HG03097 (cell line): ENCODE results near the gene DYSF.

Experiments used
- ATAC-seq: cut with Tn5 transposase; IDR thresholded peaks from one replicate; pipeline ENCODE4 v1.9.1; 2021; ENCODE audit not compliant: unreplicated experiment, low FRiP score

The DYSF gene

DNA sequence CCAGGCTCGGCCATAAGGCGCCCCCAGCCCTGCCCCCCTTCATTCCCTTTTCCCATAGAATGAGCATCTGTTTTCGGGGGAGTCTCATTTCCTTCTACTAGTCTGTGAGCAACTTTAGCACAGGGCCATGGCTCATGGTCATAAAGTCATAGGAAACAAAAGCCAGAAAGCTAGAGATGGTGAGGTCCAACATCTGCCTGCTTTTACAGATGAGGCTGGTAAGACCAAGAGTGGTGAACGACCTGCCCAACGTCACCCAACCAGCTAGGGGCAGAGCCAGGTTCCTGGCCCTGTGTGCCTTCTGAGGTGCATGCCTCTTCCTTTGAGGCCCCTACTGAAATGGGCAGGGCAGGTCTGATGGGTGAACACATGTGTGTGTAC lies 212.7 kb downstream of the DYSF start:
- no peak for ATAC-seq

DNA sequence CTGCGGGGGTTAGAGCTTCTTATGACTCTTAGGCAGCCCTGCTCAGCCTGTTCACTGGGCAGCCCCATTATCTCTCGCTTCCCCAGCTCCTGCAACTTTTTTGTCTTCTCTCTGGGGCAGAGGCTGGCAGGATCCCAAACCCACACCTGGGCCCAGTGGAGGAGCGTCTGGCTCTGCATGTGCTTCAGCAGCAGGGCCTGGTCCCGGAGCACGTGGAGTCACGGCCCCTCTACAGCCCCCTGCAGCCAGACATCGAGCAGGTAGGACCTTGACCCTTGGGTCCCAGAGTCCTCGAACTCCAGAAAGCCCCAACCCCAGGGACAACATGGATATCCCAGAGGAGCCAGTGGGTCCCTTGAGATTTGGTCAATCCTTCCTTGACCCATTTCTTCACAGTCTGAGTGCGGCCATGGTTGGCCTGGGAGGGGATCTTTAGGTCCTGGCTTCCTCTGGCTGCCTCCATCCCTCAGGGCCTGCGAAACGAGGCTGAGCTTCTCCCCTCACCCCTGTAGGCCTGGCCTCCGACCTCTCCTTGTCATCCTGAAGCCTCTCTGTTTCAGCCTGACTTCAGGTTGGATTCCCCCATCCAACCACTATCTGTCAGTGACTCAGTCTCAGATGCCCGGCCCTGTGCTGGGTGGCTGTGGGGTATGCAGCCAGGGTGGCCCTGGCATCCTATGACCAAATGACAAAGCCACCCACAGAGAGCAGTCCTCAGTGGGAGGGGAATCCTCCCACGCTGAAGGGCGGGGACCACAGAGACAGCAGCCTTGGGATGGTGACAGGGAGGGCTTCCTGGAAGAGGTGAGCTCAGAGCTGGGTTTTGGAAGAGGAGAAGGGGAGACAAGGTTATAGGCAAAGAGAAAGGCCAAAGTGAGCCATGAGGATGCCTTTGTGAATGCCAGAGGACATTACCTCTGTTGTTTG lies 214.2 kb downstream of the DYSF start:
- ATAC-seq: no peak

- ATAC-seq: no peak
These were observed 215.1 kb downstream of the DYSF start for GRCh38 chr2:71668326-71669057.

- ATAC-seq: no peak
These were observed 215.7 kb downstream of the DYSF start for GRCh38 chr2:71669058-71669456.

DNA sequence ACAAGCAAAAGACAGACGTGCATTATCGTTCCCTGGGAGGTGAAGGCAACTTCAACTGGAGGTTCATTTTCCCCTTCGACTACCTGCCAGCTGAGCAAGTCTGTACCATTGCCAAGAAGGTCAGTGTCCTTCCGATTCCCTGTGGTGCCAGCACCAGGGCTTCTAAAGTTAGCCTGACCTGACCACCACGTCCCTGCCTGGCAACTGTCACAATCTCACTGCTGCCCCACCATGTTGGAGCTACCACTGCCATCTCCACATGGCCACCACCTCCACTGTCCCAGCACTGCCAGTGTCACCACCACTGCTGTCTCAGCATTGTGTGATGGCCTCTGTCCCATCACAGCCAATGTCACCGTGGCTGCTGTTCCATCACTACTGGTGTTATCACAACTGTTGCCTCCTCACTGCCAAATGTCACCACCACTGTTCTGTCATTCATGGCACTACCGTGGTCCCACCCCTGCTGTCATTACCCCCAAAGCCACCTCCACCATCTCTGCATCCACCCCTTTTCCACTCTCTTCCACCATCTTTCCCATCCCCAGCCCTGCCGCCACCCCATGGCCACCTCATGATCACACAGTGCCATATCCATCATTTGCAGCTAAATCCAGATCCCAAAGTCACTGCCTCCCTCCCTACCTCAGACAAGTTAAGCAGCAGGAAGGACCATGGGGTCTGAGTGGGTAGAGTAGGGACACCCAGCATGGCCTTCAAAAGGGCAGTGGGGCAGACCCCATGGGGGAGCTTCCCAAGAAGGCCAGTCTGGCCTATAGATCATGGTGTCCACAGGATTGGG lies 216.5 kb downstream of the DYSF start:
- no peak for ATAC-seq

GRCh38 chr2:71670430-71670795 lies 217.1 kb downstream of the DYSF start:
- ATAC-seq: no peak

DNA sequence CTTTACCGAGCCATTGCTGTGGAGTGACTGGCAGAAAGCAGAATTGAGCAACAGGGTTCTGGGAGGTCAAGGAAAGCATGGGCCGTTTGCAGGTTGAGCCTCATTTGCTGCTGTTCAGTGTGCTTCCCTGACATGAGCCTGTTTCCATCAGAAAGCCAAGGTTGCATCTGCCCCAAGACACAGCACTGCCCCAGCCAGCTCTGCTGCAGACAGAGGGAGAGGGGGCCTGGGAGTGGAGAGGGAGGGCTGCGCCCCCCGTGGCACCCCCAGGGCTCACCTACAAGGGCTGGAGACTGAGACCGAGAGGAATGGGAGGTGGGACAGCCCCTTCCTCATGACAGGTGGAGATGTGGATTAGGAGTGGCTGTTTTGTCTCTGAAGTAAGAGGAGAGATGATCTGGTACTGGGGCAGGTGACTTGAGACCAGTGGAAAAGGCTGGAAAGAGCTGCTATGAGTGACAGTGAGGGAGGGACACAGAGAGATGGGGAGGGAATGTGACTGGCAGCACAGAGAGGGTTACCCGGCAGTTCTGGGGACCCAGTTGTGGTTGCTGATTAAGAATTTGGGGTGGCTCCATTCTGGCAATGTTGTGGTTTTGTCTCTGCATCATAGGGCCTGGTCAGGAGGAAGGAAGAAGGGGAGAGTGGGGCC lies 218.0 kb downstream of the DYSF start:
- ATAC-seq: no peak

DNA sequence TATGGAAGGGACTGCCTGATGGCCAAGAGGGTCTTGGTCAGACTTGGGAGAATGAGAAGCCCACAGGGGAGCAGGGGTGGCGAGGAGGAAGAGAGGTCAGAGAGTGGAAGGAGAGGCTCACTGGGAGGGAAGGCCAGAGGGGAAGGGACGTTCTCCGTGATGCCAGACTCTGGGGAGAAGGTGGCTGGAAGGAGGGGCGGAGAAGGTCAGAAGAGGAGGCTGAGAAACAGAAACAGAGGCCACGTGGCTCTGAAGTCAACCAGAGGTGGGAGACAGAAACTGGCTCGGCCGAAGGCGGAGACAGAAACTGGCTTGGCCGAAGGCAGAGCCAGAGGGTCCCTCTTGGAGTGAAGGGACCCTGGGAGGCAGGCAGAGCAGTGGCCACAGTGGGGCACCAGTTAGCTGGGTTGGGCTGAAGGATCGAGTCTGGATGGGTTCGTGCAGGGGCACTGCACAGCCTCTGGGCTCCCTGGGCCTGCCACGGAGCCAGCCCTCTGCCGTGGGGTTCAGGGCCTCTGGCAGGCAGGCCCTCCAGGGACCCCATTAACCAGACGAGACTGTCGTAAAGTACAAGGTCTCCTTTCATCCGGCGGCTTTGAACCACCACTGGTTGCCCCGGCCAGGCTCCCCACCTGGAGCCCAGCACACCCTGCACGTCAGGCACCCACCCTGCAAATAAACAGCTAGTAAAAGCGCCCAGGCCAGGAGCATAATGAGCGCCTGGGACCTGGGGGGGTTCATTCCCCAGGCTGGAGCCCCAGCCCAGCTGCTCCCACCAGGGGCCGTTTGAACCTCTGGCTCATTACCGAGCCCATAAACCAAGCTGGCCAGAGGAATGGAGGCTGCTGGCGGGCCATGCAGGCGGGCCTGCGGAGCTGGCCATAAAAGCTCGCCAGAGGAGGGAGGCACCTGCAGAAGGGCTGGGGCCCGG lies 218.8 kb downstream of the DYSF start:
- ATAC-seq: no peak

DNA sequence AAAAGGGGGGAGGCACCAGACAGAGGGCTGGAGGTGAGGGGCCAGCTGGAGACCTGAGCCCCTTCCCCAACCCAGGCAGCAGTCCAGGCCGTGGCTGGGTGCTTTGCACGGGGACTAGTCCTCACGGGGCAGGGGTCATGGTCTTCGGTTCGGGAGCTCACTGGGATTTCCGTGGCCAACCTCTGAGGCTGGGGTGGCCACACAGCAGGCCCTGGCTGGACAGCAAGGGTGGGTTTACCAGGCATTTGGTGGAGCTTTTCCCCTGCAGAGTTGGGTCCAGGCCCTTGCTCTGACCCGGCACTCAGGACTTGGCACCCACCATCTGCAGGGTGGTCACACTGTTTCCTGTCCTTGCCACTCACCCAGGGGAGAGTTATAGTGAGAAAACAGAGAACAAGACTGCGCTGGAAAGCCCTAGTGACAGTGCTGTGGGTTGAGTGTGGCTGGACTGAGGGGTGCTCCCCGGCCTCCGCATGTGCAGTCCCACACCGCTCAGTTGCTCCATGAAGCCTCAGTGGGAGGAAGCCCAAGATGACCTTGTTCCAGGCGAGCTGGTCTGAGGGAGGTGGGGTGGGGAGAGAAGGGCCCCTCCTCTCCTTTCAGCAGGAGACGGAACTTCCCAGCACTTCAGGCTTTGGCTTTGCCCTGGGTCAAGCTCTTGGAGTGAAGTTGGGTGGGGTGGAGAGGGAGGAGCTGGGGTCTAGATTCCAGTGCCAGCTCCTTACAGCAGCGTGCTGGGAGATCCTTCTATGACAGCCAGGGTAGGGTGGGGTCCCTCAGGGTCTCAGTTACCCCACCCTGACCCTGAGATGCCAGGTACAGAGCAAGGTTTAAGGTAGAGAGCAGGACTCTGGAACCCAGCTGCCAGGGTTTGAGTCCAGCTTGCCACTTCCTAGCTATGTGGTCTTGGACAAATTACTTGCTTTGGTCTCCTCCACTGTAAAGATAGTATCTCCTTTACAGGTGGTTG lies 219.8 kb downstream of the DYSF start:
- ATAC-seq: no peak

GRCh38 chr2:71674158-71674851 lies 220.9 kb downstream of the DYSF start:
- no peak for ATAC-seq

GRCh38 chr2:71675296-71675695 lies 221.9 kb downstream of the DYSF start:
- ATAC-seq: no peak

GRCh38 chr2:71678874-71679273 lies 225.5 kb downstream of the DYSF start:
- ATAC-seq: no peak

- ATAC-seq: no peak
These were observed 226.1 kb downstream of the DYSF start for GRCh38 chr2:71679491-71679890.

DNA sequence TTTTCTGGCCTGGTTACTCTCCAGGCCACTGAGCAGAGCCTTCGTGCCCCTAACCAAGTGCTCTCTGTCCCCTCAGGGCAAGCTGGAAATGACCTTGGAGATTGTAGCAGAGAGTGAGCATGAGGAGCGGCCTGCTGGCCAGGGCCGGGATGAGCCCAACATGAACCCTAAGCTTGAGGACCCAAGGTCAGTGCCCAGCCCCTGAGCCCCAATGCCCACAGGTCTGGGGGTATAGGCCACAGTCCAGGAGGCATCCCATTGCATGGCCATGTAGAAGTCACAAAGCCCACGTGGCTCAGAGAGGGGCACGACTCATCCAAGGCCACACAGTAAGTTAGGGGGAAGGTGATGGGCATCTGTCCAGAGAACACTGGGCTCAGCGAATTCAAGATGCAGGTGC lies 227.6 kb downstream of the DYSF start:
- ATAC-seq: no peak

GRCh38 chr2:71681626-71682025 lies 228.3 kb downstream of the DYSF start:
- ATAC-seq: no peak

- no peak for ATAC-seq
These were observed 229.0 kb downstream of the DYSF start for GRCh38 chr2:71682341-71682740.

DNA sequence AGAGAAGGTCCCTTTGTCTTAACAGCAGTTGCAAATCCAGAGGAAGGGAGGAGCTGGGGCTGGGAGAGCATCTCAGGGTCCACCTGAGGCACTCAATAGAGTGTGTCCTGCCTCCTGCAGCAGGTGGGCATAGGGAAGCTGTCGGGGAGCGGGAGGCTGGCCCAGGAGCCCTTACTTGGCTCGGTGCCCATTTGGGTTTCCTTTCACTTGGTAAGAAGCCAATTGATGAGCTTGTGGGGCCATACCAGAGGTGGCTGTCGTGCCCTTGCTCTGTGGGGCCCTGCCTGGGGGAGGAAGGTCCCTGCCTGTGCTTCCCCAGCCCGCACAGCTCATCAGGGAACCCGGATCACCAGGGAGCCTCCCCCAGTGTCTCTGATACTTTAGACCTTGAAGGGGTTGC lies 229.7 kb downstream of the DYSF start:
- no peak for ATAC-seq

DNA sequence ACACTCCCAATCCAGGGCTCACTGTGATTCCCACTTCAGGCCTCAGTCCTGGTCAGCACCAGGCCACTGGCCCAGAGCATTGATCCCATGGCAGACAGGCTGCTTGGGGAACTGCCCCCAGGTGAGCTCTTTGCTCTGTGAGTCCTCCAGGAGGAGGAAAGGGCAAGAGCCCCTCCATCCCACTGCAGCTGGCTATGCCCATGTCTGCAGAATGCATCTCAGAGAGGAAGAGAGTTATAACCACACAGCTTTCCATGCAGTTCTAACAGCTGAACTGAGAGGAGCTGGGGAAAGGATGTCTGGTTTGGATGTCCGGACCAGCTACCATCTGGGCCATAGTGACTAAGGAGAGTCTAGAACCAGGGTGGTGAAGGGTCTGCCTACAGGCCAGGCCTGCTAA lies 230.3 kb downstream of the DYSF start:
- ATAC-seq: no peak
